ENCODE data around the gene KISS1.

Gene KISS1

DNA sequence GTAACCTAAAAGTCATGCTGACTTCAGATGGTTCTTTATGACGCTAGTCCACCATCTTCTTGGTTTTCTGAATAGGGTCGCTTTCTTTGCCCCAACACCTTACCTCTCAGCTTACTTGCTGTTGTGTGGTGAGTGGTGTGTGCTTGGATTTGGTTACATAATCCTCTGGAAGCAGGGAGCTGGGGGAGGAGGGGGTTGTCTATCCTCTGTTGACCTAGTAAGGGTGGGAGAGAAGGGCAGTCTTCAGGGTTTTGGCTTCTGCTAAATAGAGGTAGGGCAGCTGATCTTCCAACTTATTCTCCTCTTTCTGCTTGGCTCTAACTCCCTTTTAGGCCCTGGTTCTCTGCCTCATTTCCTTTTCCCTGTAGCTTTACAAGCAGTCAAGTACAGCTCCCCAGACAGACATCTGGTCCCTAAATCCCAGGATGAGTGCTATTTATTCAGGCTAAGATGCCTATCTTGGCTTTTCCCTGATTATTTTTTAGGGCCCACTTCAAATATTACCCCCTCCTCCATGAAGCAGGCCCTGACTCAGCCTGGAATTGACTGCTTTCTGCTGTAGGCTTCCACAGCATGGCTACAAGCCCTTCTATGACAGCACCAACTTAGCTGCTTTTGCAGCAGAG is 23.8 kb downstream of the KISS1 start:
- ChIA-PET POLR2A (interaction anchor here (0.7 kb wide), 1 partner anchor 323 kb away, joined by 4 read pairs; no protein-coding TSS in a partner anchor), CTCF (interaction anchor here (1.0 to 24.4 kb wide), 10 partner anchors 10 to 331 kb away, joined by 3 to 548 read pairs (median 6); partner anchors contain the start of genes GOLT1A, KISS1 and PLEKHA6)
- DNase-seq (ENCODE audit: low read depth, low spot score) = no peak
- TF ChIP-seq, protein P1, sequence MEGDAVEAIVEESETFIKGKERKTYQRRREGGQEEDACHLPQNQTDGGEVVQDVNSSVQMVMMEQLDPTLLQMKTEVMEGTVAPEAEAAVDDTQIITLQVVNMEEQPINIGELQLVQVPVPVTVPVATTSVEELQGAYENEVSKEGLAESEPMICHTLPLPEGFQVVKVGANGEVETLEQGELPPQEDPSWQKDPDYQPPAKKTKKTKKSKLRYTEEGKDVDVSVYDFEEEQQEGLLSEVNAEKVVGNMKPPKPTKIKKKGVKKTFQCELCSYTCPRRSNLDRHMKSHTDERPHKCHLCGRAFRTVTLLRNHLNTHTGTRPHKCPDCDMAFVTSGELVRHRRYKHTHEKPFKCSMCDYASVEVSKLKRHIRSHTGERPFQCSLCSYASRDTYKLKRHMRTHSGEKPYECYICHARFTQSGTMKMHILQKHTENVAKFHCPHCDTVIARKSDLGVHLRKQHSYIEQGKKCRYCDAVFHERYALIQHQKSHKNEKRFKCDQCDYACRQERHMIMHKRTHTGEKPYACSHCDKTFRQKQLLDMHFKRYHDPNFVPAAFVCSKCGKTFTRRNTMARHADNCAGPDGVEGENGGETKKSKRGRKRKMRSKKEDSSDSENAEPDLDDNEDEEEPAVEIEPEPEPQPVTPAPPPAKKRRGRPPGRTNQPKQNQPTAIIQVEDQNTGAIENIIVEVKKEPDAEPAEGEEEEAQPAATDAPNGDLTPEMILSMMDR (IDR thresholded peaks at IDR 0.05; ENCODE audit: insufficient read depth, low read length, missing control alignments) = no peak
- no peak overlapping the region for H3K4me3 ChIP-seq (ENCODE audit: low read depth, low read length)

DNA sequence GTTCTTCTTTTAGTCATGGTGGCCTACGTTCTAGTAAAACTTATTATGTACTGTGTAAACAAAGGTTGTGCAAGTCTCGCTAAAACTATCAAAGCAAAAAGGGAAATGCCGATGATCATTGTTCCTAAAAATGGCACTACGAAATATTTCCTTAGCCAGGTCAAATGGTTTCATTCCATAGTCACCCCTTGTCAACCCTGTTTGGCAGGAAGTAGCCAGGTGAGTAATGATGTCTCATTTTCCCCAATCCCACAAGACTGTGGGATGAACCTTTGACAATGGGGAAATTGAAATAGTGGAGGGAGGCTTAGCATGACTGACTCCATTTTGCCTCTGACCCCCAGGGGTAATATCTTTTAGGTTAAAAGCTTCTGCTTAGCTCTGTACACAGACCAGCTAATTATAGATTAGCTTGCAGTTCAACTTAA is 24.5 kb downstream of the KISS1 start:
- no peak for DNase-seq (ENCODE audit: low read depth, low spot score)
- TF ChIP-seq, protein P1 (IDR thresholded peaks at IDR 0.05; ENCODE audit: insufficient read depth, low read length, missing control alignments) = no peak
- POLR2A ChIA-PET = no interaction called here
- H3K4me3 ChIP-seq (ENCODE audit: low read depth, low read length) = no peak overlapping the region
- CTCF ChIA-PET = interaction anchor here (1.2 to 24.4 kb wide), 7 partner anchors 10 to 227 kb away, joined by 3 to 548 read pairs (median 9); partner anchors contain the start of genes GOLT1A, KISS1 and PLEKHA6

DNA sequence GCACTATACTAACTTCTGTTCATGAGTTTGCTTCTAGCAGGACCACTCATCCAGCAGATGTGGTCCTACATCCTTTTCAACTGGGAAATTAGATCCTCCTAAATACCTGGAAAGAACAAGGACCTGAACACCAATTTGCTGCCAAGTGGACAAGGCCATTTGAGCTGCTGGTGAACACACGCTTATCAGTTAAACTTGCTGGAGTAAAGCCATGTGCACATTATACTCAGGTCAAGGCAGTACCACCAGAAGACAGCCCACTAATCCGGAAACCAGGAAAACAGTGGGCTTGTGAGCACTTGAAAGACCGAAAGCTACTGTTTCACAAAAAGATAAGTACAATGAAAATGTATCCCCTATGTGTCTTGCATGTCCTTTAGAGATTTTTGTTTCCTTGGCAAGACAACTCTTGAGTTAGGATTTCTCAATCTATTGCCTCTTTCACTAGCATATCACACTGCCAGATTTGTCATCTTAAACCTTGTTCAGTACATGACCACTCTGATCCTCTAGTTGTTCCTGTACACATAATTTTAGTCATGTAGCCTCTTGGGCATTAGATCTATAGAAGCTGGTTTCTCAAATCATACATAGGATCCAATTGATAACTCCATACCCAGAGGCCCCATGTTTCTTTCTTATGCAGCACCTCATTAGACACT is 25.7 kb downstream of the KISS1 start:
- POLR2A ChIA-PET = no interaction called here

DNA sequence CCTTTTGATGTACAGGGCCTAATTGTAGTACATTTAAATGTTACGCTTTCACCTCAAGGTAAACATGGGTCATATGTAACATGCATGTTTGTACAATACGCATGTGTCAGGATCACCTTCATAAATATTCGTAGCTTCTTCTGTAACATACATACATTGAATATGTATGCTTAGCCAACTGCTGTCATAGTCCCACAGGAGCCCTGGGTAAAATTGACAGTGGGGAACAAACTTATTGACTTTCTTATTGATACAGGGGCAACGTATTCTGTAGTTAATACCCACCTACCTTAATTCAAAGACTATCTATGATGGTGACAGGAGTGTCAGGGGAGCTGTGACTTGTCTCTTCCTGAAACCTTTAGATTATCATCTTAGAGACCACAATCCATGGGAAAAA is 26.4 kb downstream of the KISS1 start:
- DNase-seq (ENCODE audit: low read depth, low spot score) = no peak
- TF ChIP-seq, protein P1 (IDR thresholded peaks at IDR 0.05; ENCODE audit: insufficient read depth, low read length, missing control alignments) = no peak
- POLR2A ChIA-PET = no interaction called here

More for the DNA sequence above, 25.7 kb downstream of the KISS1 start:
- CTCF ChIA-PET = interaction anchor here (1.2 to 24.4 kb wide), 7 partner anchors 9 to 333 kb away, joined by 3 to 548 read pairs (median 10); partner anchors contain the start of genes GOLT1A, KISS1 and PLEKHA6
- TF ChIP-seq, protein P1 (IDR thresholded peaks at IDR 0.05; ENCODE audit: insufficient read depth, low read length, missing control alignments) = no peak
- H3K4me3 ChIP-seq (ENCODE audit: low read depth, low read length) = no peak overlapping the region
- no peak for DNase-seq (ENCODE audit: low read depth, low spot score)

DNA sequence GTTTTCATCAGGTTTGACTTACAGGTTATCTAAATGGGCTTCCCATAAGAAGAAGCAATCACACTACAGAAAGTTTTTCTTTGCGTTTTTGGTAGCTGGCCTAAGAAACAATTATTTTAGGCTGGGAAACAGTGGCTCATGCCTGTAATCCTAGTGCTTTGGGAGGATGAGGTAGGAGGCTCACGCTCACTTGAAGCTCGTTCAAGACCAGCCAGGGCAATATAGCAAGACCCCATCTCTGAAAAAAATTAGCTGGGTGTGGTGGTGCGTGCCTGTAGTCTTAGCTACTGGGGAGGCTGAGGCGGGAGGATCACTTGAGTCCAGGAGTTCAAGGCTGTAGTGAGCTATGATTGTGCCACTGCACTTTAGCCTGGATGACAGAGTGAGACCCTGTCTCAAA is 28.6 kb downstream of the KISS1 start:
- DNase-seq (ENCODE audit: low read depth, low spot score) = no peak
- TF ChIP-seq, protein P1 (IDR thresholded peaks at IDR 0.05; ENCODE audit: insufficient read depth, low read length, missing control alignments) = no peak
- ChIA-PET POLR2A (no interaction called here), CTCF (interaction anchor here (0.7 to 24.4 kb wide), 18 partner anchors 10 to 336 kb away, joined by 3 to 548 read pairs (median 4); partner anchors contain the start of genes GOLT1A, KISS1 and PLEKHA6)
- no peak overlapping the region for H3K4me3 ChIP-seq (ENCODE audit: low read depth, low read length)

More for the DNA sequence above, 26.4 kb downstream of the KISS1 start:
- CTCF ChIA-PET = interaction anchor here (1.2 to 24.4 kb wide), 6 partner anchors 8 to 333 kb away, joined by 3 to 548 read pairs (median 46); partner anchors contain the start of genes GOLT1A, KISS1 and PLEKHA6
- H3K4me3 ChIP-seq (ENCODE audit: low read depth, low read length) = no peak overlapping the region

DNA sequence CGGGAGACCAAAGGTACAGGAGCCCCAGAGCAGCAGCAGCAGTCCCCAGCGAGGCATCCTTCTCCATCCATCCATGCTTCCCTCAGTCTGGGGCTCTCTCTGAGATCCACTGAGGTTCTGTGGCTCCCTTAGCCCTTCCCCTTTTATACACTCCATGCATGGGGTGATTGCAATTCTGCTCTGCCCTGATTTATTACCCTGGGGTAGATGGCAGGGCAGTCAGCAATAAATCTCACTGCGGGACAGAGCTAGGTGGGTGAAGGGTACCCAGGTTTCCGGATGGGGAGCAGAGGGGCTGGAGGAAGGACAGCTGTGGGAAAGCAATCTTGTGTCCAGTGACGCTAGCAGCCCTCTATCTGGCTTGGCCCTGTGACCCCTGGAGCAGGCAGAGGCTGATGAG is 30.1 kb downstream of the KISS1 start, which contains the start of gene REN:
TSS of gene REN (minus strand) at position 119 of the 400 bp plus-strand sequence. CDS start at position 75, 44 bp downstream.
- H3K4me3 ChIP-seq (ENCODE audit: low read depth, low read length) = no peak within 1 kb of the TSS
- TF ChIP-seq, protein P1 (IDR thresholded peaks at IDR 0.05; ENCODE audit: insufficient read depth, low read length, missing control alignments) = no peak
- ChIA-PET CTCF (interaction anchor here (0.9 to 24.4 kb wide), 11 partner anchors 10 to 296 kb away, joined by 3 to 548 read pairs (median 20); partner anchors contain the start of genes GOLT1A, KISS1 and PLEKHA6), POLR2A (no interaction called here)
- no peak for DNase-seq (ENCODE audit: low read depth, low spot score)

Data from AG04449 (cell line).